SU-DHL-6 (cell line): ENCODE measurements around the gene CCDC80.

Experiments
- H2AFZ ChIP-seq: fragments of 200-600 bp; sonication (generic); 2 replicates; pipeline ENCODE4 v1.6.1; 2014; ENCODE audit warnings: low read depth, mild to moderate bottlenecking, moderate library complexity, mixed read lengths, antibody characterized with exemption, low read length; ENCODE audit not compliant: severe bottlenecking
- H3F3A ChIP-seq: fragments of 200-600 bp; shearing (Covaris generic); 2 replicates; pipeline ENCODE4 v1.6.0; 2016; ENCODE audit warnings: antibody characterized with exemption, mild to moderate bottlenecking; ENCODE audit not compliant: insufficient read depth
- H3K27ac ChIP-seq: fragments of 200-600 bp; sonication (generic); 2 replicates; pipeline ENCODE4 v1.5.1; 2016; ENCODE audit warnings: low read depth, mild to moderate bottlenecking, low read length, moderate library complexity, mixed read lengths
- H3K27me3 ChIP-seq: fragments of 200-600 bp; sonication (generic), shearing (Covaris generic); 2 replicates; pipeline ENCODE4 v1.6.0; 2014; ENCODE audit warnings: mild to moderate bottlenecking, low read length
- H3K36me3 ChIP-seq: fragments of 200-600 bp; sonication (generic); 2 replicates; pipeline ENCODE4 v1.6.1; 2014; ENCODE audit warnings: mild to moderate bottlenecking, low read length, mixed read lengths
- H3K4me2 ChIP-seq: fragments of 300-600, 200-600 bp; shearing (Covaris generic), sonication (generic); 2 replicates; pipeline ENCODE4 v1.6.0; 2014; ENCODE audit warnings: low read length, low read depth, mild to moderate bottlenecking; ENCODE audit not compliant: poor library complexity, severe bottlenecking
- H3K4me3 ChIP-seq: fragments of 200-600 bp; sonication (generic); 2 replicates; pipeline ENCODE4 v1.5.1; 2014; ENCODE audit warnings: antibody characterized with exemption, low read length, mild to moderate bottlenecking, mixed read lengths; ENCODE audit not compliant: insufficient read depth, poor library complexity, severe bottlenecking
- H3K79me2 ChIP-seq: fragments of 200-600 bp; sonication (generic); 2 replicates; pipeline ENCODE4 v1.6.1; 2014; ENCODE audit warnings: mild to moderate bottlenecking, low read length, moderate library complexity; ENCODE audit not compliant: insufficient read depth
- H3K9ac ChIP-seq: fragments of 200-600 bp; sonication (generic); 2 replicates; pipeline ENCODE4 v1.7.0; 2014; ENCODE audit warnings: mild to moderate bottlenecking, low read length
- H3K9me2 ChIP-seq: fragments of 200-600 bp; sonication (generic); replicated peaks from 2 replicates; pipeline ENCODE4 v1.6.1; 2014; ENCODE audit warnings: low read length; ENCODE audit not compliant: insufficient read depth
- H3K9me3 ChIP-seq: fragments of 200-600 bp; sonication (generic); 2 replicates; pipeline ENCODE4 v1.6.1; 2014; ENCODE audit warnings: low read length, mixed read lengths; ENCODE audit not compliant: insufficient read depth
- H4K20me1 ChIP-seq: fragments of 200-600 bp; sonication (generic); 2 replicates; pipeline ENCODE4 v1.6.1; 2014; ENCODE audit warnings: low read depth, mild to moderate bottlenecking, antibody characterized with exemption, low read length, moderate library complexity, mixed read lengths
- CTCF ChIP-seq: fragments of 200-600 bp; sonication (generic); IDR thresholded peaks from one replicate; pipeline ENCODE4 v1.5.1; 2017; ENCODE audit warnings: antibody characterized with exemption, mild to moderate bottlenecking, low read length, moderate library complexity; ENCODE audit not compliant: insufficient read depth, poor library complexity, severe bottlenecking
- EZH2phosphoT487 ChIP-seq: fragments of 200-600 bp; sonication (generic), shearing (Covaris generic); conservative IDR thresholded peaks from 2 replicates; pipeline ENCODE4 v1.6.1; 2018; ENCODE audit warnings: mild to moderate bottlenecking, antibody characterized with exemption, low read length, moderate library complexity, mixed read lengths

Gene CCDC80

GRCh38 chr3:112561734-112562529, 79.0 kb downstream of the CCDC80 start, which contains the start of the genes ATG3 and SLC35A5:
TSS of gene ATG3 (minus strand) at chr3:112561962. CDS start at chr3:112561528, 434 bp downstream.
TSS of gene SLC35A5 (plus strand) at chr3:112562045. CDS start at chr3:112563404, 1,359 bp downstream.
- Histone ChIP-seq H3K27ac (peak within 1 kb of the TSS; percentile 87), H3F3A (no peaks in the 10 kb centered on the region), H4K20me1 (peaks cover 8% of the 10 kb centered on the region; the same call in 1 of the 2 replicates), H3K4me3 (peak within 1 kb of the TSS; percentile 99), H3K9me3 (no peaks in the 10 kb centered on the region), H2AFZ (peak within 1 kb of the TSS; percentile 88), H3K36me3 (peaks cover 17% of the 10 kb centered on the region), H3K27me3 (no peaks in the 10 kb centered on the region), H3K79me2 (peaks cover 64% of the 10 kb centered on the region), H3K9me2 (no peaks in the 10 kb centered on the region), H3K9ac (peak within 1 kb of the TSS; percentile 78), H3K4me2 (peak within 1 kb of the TSS; percentile 98)
- TF ChIP-seq CTCF = no peak
- no peak for TF ChIP-seq EZH2phosphoT487

GRCh38 chr3:112561484-112561733, 79.5 kb downstream of the CCDC80 start:
- peak overlapping the region; percentile 98 for H3K4me2 ChIP-seq
- no peaks in the 10 kb centered on the region for H3F3A ChIP-seq
- peaks cover 8% of the 10 kb centered on the region; the same call in 1 of the 2 replicates for H4K20me1 ChIP-seq
- TF ChIP-seq CTCF = no peak
- TF ChIP-seq EZH2phosphoT487 = no peak
- H3K9ac ChIP-seq = peak overlapping the region; percentile 78
- H3K79me2 ChIP-seq = peaks cover 66% of the 10 kb centered on the region
- H2AFZ ChIP-seq = peak overlapping the region; percentile 88
- no peaks in the 10 kb centered on the region for H3K9me2 ChIP-seq
- peak overlapping the region; percentile 99 for H3K4me3 ChIP-seq
- no peaks in the 10 kb centered on the region for H3K27me3 ChIP-seq
- peak overlapping the region; percentile 87 for H3K27ac ChIP-seq
- H3K9me3 ChIP-seq = no peaks in the 10 kb centered on the region
- peaks cover 17% of the 10 kb centered on the region for H3K36me3 ChIP-seq

GRCh38 chr3:112560721-112561483, 80.0 kb downstream of the CCDC80 start:
- Histone ChIP-seq H4K20me1 (peaks cover 8% of the 10 kb centered on the region; the same call in 1 of the 2 replicates), H3K4me3 (peak overlapping the region; percentile 99), H3K27ac (peak overlapping the region; percentile 87), H2AFZ (peak overlapping the region; percentile 88), H3K9ac (peak overlapping the region; percentile 78), H3K4me2 (peak overlapping the region; percentile 98), H3K9me2 (no peaks in the 10 kb centered on the region), H3K27me3 (no peaks in the 10 kb centered on the region), H3K36me3 (peaks cover 17% of the 10 kb centered on the region), H3K79me2 (peaks cover 69% of the 10 kb centered on the region), H3F3A (no peaks in the 10 kb centered on the region), H3K9me3 (no peaks in the 10 kb centered on the region)
- no peak for TF ChIP-seq EZH2phosphoT487
- no peak for TF ChIP-seq CTCF
